H1 (cell line): ENCODE data around the gene NEU2.

ENCODE experiments used
- BACH1 ChIP-seq: IDR thresholded peaks from 2 replicates; pipeline ENCODE4 v1.6.1; 2012; ENCODE audit warnings: low read length, improper control_type of control experiment
- CBX8 ChIP-seq: fragments of 300-800, 300-1000 bp; sonication (generic); IDR thresholded peaks from 2 replicates; pipeline ENCODE4 v1.7.1; 2016; ENCODE audit warnings: low read depth, low read length, borderline replicate concordance
- CTCF ChIP-seq, 3 experiments: IDR thresholded peaks; 1 replicate in 2 of 3; 2 replicates in 1 of 3; pipeline versions ENCODE4 v1.5.1 to v1.6.1; 2011; ENCODE audit warnings: low read length in 3 of 3, mild to moderate bottlenecking in 3 of 3, inconsistent platforms in 2 of 3, low read depth in 1 of 3, moderate library complexity in 1 of 3; ENCODE audit not compliant: insufficient read depth in 1 of 3; ENCODE audit errors: control extremely low read depth in 1 of 3
- E2F6 ChIP-seq: IDR thresholded peaks from 2 replicates; pipeline ENCODE4 v1.6.1; 2012; ENCODE audit warnings: inconsistent platforms
- EZH2 ChIP-seq: fragments of 200-600 bp; sonication (generic); IDR thresholded peaks from 2 replicates; pipeline ENCODE4 v1.7.1; 2012; ENCODE audit warnings: low read depth, mild to moderate bottlenecking, moderate library complexity, low read length, inconsistent platforms; ENCODE audit not compliant: severe bottlenecking
- MAFK ChIP-seq: IDR thresholded peaks from 2 replicates; pipeline ENCODE4 v1.6.1; 2012; ENCODE audit warnings: low read depth, mild to moderate bottlenecking, improper control_type of control experiment, low read length
- POLR2A ChIP-seq, 2 experiments: IDR thresholded peaks; 1 replicate in 1 of 2; 2 replicates in 1 of 2; pipeline ENCODE4 v1.6.1; 2011; ENCODE audit warnings: low read depth in 2 of 2, low read length in 2 of 2, mild to moderate bottlenecking in 2 of 2; ENCODE audit errors: control extremely low read depth in 1 of 2
- TAF1 ChIP-seq: IDR thresholded peaks from 2 replicates; pipeline ENCODE4 v1.6.1; 2011; ENCODE audit warnings: mild to moderate bottlenecking, low read depth, low read length
- TCF12 ChIP-seq: IDR thresholded peaks from 2 replicates; pipeline ENCODE4 v1.6.1; 2011; ENCODE audit warnings: low read depth, mild to moderate bottlenecking, low read length
- TEAD4 ChIP-seq: IDR thresholded peaks from 2 replicates; pipeline ENCODE4 v1.6.1; 2012; ENCODE audit warnings: low read depth, low read length, inconsistent platforms, mixed read lengths

- TF ChIP-seq POLR2A (IDR thresholded peaks at IDR 0.05; ENCODE audit: control extremely low read depth in 1 of 2, low read depth in 2 of 2, low read length in 2 of 2): no peak
- TF ChIP-seq BACH1: no peak
- TF ChIP-seq CTCF (IDR thresholded peaks at IDR 0.05; ENCODE audit: control extremely low read depth in 1 of 3, insufficient read depth in 1 of 3, low read depth in 1 of 3, low read length in 3 of 3): no peak
- no peak for TF ChIP-seq MAFK
- TF ChIP-seq EZH2: no peak
- no peak for TF ChIP-seq TCF12
- TF ChIP-seq E2F6: no peak
- no peak for TF ChIP-seq TAF1
- no peak for TF ChIP-seq TEAD4
- no peak for TF ChIP-seq CBX8
Observed at GRCh38 chr2:233039212-233039845, 6.9 kb downstream of the NEU2 start.
